Astrocyte of the cerebellum (primary cell): ENCODE data around the gene SLC2A11.
"Not testable (repeated sequence)": the region's sequence is repeated elsewhere in the genome, so short reads cannot be mapped to it uniquely, and the experiment has no call there.

Source experiments
- DNase-seq: peaks from one replicate; pipeline ENCODE4 v3.0.0-alpha.2; 2011; ENCODE audit warnings: low read depth
- H3K4me3 ChIP-seq: 2 replicates; pipeline ENCODE4 v1.5.1; 2011; ENCODE audit warnings: mild to moderate bottlenecking, low read depth, low read length, moderate library complexity
- in situ Hi-C: cut with HindIII; loops from 2 replicates; pipeline ENCODE4 v1.10.0; 2017; ENCODE audit warnings: low sequenced_read_pairs
- TF ChIP-seq, protein P1 (sequence below): IDR thresholded peaks from 2 replicates; pipeline ENCODE4 v1.5.1; 2012; ENCODE audit warnings: low read length, low read depth, moderate library complexity, mild to moderate bottlenecking; ENCODE audit errors: missing control alignments

The SLC2A11 gene

DNA sequence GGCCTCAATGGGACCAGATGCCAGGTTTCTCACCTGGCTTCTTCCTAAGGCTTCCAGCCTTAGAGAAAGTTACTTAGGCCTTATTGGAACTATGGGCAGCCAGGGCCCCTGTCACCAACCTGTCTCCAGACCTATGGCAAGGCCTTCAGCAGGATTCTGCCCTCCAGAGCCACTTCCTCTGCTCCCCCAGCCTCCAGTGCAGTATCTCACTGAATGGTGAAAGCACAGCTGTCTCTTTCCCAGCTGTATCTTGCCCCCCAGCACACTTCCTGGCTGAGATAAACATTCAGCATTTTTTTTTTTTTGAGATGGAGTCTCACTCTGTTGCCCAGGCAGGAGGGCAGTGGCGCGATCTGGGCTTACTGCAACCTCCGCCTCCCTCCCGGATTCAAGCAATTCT lies 1.5 kb downstream of the SLC2A11 start:
- no peak for DNase-seq
- TF ChIP-seq, protein P1, sequence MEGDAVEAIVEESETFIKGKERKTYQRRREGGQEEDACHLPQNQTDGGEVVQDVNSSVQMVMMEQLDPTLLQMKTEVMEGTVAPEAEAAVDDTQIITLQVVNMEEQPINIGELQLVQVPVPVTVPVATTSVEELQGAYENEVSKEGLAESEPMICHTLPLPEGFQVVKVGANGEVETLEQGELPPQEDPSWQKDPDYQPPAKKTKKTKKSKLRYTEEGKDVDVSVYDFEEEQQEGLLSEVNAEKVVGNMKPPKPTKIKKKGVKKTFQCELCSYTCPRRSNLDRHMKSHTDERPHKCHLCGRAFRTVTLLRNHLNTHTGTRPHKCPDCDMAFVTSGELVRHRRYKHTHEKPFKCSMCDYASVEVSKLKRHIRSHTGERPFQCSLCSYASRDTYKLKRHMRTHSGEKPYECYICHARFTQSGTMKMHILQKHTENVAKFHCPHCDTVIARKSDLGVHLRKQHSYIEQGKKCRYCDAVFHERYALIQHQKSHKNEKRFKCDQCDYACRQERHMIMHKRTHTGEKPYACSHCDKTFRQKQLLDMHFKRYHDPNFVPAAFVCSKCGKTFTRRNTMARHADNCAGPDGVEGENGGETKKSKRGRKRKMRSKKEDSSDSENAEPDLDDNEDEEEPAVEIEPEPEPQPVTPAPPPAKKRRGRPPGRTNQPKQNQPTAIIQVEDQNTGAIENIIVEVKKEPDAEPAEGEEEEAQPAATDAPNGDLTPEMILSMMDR = no peak
- in situ Hi-C loops = no loop called here
- H3K4me3 ChIP-seq = no peak overlapping the region

DNA sequence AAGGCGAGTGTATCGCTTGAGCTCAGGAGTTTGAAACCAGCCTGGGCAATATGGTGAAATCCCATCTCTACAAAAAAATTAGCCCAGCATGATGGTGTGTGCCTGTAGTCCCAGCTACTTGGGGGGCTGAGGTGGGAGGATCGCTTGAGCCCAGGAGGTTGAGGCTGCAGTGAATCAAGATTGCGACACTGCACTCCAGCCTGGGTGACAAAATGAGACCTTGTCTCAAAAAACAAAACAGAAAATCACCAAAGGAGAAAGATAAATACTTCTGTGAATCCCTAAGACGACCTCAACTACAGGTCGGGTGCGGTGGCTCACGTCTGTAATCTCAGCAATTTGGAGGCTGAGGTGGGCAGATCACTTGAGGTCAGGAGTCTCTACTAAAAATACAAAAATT lies 2.5 kb downstream of the SLC2A11 start:
- H3K4me3 ChIP-seq, DNase-seq, in situ Hi-C loops: not testable (repeated sequence)

DNA sequence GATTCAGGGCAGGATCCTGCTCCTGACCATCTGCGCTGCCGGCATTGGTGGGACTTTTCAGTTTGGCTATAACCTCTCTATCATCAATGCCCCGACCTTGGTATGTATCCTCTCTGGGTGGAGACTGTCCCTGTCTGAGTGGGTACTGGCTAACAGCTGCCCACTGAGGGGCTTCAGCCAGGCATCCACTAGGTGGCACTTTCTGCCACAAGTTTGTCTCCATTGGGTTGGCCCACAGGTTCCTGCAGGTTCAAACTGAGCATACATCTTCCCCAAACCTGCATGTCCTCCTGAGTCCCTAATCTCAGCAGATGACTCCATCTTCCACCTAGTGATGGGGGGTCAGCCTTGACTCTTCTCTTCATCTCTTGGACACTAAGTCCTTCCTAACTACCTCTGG lies 4.4 kb downstream of the SLC2A11 start:
- in situ Hi-C loops = no loop called here
- DNase-seq = no peak
- no peak overlapping the region for H3K4me3 ChIP-seq
- TF ChIP-seq, protein P1 = peak; percentile 76

DNA sequence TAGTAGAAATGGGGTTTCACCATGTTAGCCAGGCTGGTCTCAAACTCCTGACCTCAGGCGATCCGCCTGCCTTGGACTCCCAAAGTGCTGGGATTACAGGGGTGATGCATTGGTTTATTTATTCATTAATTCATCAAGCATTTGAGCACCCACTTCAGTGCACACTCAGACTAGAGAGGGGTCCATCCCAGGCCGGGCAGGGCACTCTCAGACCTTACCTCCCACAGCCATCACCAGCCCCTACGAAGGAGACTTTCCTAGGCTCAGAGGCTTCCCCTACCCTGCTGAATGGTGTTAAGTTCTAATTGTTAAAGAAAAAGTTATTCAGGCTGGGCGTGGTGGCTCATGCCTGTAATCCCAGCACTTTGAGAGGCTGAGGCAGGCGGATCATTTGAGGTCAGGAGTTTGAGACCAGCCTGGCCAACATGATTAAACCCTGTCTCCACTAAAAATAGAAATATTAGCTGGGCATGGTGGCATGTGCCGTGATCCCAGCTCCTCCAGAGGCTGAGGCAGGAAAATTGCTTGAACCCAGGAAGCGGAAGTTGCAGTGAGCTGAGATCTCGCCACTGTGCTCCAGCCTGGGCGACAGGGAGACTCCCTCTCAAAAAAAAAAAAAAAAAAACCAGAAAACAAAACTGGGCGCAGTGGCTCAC lies 7.0 kb downstream of the SLC2A11 start:
- H3K4me3 ChIP-seq, DNase-seq, in situ Hi-C loops: not testable (repeated sequence)

DNA sequence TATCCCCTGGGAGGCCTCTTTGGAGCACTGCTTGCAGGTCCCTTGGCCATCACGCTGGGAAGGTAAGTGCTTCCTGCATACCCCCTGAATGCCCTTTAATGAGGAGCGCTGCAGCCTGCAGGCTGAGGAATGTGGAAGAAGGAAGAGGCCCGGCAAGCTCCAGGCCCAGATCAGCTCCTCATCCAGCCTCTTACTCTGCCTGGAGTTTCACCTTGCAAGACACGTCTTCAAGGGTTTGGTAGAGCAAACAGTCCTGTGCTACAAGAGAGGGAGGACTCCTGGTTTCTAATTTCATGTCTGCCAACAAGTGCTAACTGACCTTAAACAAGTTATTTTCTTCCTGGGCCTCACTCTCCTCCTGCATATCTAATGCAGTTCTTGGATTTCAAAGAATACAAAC lies 10.9 kb downstream of the SLC2A11 start:
- in situ Hi-C loops = no loop called here
- DNase-seq = no peak
- TF ChIP-seq, protein P1 = no peak
- H3K4me3 ChIP-seq = no peak overlapping the region

DNA sequence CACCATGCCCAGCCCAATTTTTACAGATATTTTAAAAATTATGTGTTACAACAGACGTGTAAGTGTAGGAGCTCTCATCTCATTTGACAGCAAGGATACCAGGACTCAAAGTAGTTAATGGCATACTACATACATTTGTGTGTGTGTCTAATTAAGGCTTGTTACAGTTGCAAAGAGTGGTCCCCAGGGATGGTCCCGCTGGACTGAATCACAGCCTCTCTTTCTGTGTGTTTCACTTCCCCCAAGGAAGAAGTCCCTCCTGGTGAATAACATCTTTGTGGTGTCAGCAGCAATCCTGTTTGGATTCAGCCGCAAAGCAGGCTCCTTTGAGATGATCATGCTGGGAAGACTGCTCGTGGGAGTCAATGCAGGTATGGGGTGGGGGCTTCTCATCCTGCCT lies 17.2 kb downstream of the SLC2A11 start:
- no peak for DNase-seq
- no peak overlapping the region for H3K4me3 ChIP-seq
- in situ Hi-C loops = no loop called here
- TF ChIP-seq, protein P1 = no peak

DNA sequence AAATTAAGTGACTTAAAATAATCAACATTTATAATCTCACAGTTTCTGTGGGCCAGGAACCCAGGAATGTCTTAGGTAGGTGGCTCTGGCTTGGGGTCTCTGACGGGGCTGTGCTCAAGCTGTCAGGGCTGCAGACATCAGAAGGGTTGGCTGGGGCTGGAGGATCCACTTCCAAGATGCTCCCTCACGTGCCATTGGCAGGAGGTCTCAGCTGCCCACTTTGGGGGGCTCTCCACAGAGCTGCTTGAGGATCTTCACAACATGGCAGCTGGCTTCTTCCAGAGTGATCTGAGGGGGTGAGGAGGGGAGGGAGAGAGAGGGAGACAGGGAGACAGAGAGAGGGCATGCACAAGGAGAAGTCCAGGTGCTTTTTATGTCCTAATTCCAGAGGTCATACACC lies 18.1 kb downstream of the SLC2A11 start:
- no peak for DNase-seq
- H3K4me3 ChIP-seq = no peak overlapping the region
- in situ Hi-C loops = no loop called here
- TF ChIP-seq, protein P1 = no peak

DNA sequence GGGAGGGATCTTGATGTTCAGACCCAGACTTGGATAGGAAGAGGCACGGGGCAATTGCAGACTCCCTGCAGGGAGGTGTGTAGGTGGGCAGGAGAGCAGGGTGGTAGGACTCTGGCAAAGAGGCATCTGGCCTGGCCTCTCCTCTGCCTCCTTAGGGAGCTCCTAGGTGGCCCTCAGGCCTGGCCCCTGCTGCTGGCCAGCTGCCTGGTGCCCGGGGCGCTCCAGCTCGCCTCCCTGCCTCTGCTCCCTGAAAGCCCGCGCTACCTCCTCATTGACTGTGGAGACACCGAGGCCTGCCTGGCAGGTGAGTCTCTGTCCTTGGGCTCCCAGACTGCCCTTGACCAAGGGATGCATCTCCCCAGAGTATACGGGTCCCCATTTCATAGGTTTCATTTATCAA lies 19.9 kb downstream of the SLC2A11 start:
- no peak overlapping the region for H3K4me3 ChIP-seq
- TF ChIP-seq, protein P1 = no peak
- in situ Hi-C loops = no loop called here
- no peak for DNase-seq
